CD8-positive, alpha-beta memory T cell (primary cell): ENCODE data around the gene GADD45GIP1. TPM values are rescaled to one million over a fixed set of nuclear protein-coding genes. Genes with fewer than 3 reads are reported as not detected.

Experiments used
- CTCF ChIA-PET: fragments of 350-600 bp; sonication (Branson Sonifier 250); formaldehyde crosslinking; loops from one replicate; lab custom pipeline; 2021; ENCODE audit warnings: antibody characterized with exemption; lab: Charles Lee
- POLR2A ChIA-PET: fragments of 350-600 bp; sonication (Branson Sonifier 250); formaldehyde crosslinking; loops from one replicate; lab custom pipeline; 2021; ENCODE audit warnings: antibody characterized with exemption; lab: Charles Lee
- DNase-seq, 5 donors: peaks; one replicate each; pipeline versions ENCODE4 v3.0.0 to v3.0.0-alpha.2; 2020 to 2022; ENCODE audit warnings: mixed read lengths in 1 of 5
- H3K27ac ChIP-seq: one replicate; pipeline ENCODE4 v1.7.0; 2013; ENCODE audit warnings: low read depth, mild to moderate bottlenecking, low read length, moderate library complexity
- H3K27me3 ChIP-seq: 2 replicates; pipeline ENCODE4 v1.7.0; 2013; ENCODE audit warnings: low read length, mild to moderate bottlenecking; ENCODE audit not compliant: insufficient read depth, poor library complexity, severe bottlenecking
- H3K36me3 ChIP-seq: 2 replicates; pipeline ENCODE4 v1.7.0; 2013; ENCODE audit warnings: mild to moderate bottlenecking, low read length, moderate library complexity; ENCODE audit not compliant: insufficient read depth
- H3K4me1 ChIP-seq: 2 replicates; pipeline ENCODE4 v1.7.0; 2013; ENCODE audit warnings: mild to moderate bottlenecking, low read length, moderate library complexity; ENCODE audit not compliant: insufficient read depth
- H3K4me3 ChIP-seq: 2 replicates; pipeline ENCODE4 v1.7.0; 2013; ENCODE audit warnings: mild to moderate bottlenecking, low read length
- H3K9me3 ChIP-seq: 2 replicates; pipeline ENCODE4 v1.7.0; 2013; ENCODE audit warnings: mild to moderate bottlenecking, low read length
- H3K27ac Mint-ChIP-seq, 8 donors: one replicate each; pipeline ENCODE4 v1.8.0; 2020 to 2021; ENCODE audit warnings: mixed read lengths in 8 of 8, mild to moderate bottlenecking in 6 of 8, inconsistent platforms in 3 of 8, moderate library complexity in 3 of 8
- H3K27me3 Mint-ChIP-seq, 2 donors: one replicate each; pipeline ENCODE4 v1.8.0; 2020 to 2021; ENCODE audit warnings: mixed read lengths in 2 of 2, mild to moderate bottlenecking in 1 of 2, moderate library complexity in 1 of 2
- H3K36me3 Mint-ChIP-seq, 3 donors: one replicate each; pipeline ENCODE4 v1.8.0; 2020 to 2021; ENCODE audit warnings: mixed read lengths in 3 of 3, inconsistent platforms in 1 of 3, mild to moderate bottlenecking in 1 of 3
- H3K4me1 Mint-ChIP-seq, 3 donors: one replicate each; pipeline ENCODE4 v1.8.0; 2020 to 2021; ENCODE audit warnings: mixed read lengths in 3 of 3, inconsistent platforms in 1 of 3, mild to moderate bottlenecking in 1 of 3
- H3K4me3 Mint-ChIP-seq, 7 donors: one replicate each; pipeline ENCODE4 v1.8.0; 2020 to 2021; ENCODE audit warnings: mixed read lengths in 7 of 7, mild to moderate bottlenecking in 6 of 7, moderate library complexity in 4 of 7, inconsistent platforms in 2 of 7
- H3K9me3 Mint-ChIP-seq, 5 donors: one replicate each; pipeline ENCODE4 v1.8.0; 2020 to 2022; ENCODE audit warnings: mixed read lengths in 5 of 5, mild to moderate bottlenecking in 3 of 5, moderate library complexity in 2 of 5, inconsistent platforms in 1 of 5
- polyA plus RNA-seq: library from polyadenylated mRNA; unstranded; fragments of 300-500 nt; fragmentation: Illumina TruSeq; gene quantifications from one replicate; pipeline ENCODE4 v1.2.3, GENCODE V29; 2021
- total RNA-seq, 2 experiments: library from RNA; stranded (reverse); gene quantifications; one replicate each; pipeline ENCODE4 v1.2.3, GENCODE V29; 2021

Gene GADD45GIP1
- total and polyA plus RNA-seq, 3 experiments from 2014 or later = 37.3 to 64.1 (median 38.6) TPM

DNA sequence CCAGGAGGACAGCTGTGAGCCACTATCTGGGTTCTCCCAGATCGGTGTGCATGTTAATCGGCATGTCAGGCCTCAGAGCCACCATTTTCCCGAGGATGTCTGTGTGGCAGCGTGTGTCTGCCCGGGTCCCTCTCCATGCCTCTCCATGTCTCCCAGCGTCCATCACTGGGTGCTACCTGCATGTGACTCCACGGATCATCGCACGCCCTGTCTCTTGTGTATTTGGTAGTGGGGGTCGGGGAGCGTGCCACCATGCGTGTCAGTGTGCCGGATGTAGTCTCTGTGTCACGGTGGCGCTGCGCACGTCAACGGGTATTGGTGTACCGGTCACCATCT lies 44.1 kb upstream of the GADD45GIP1 start:
- ChIA-PET CTCF (no interaction called here), POLR2A (no interaction called here)
- no peak overlapping the region for H3K27ac ChIP-seq
- peak overlapping the region in 1 of 8 donors; percentile 72 for H3K27ac Mint-ChIP-seq
- H3K27me3 ChIP-seq = no peaks in the 10 kb centered on the region
- H3K4me3 ChIP-seq = no peak overlapping the region
- no peaks in the 10 kb centered on the region for H3K4me1 ChIP-seq
- H3K4me3 Mint-ChIP-seq = peak overlapping the region in 1 of 7 donors; percentile 61
- H3K36me3 ChIP-seq = no peaks in the 10 kb centered on the region
- H3K27me3 Mint-ChIP-seq = peaks cover 8 to 17% of the 10 kb centered on the region in 2 donors
- DNase-seq = no peak
- H3K4me1 Mint-ChIP-seq = peaks cover 0 to 6% (median 3%) of the 10 kb centered on the region in 3 donors
- no peaks in the 10 kb centered on the region for H3K36me3 Mint-ChIP-seq
- H3K9me3 ChIP-seq = no peaks in the 10 kb centered on the region
- H3K9me3 Mint-ChIP-seq = no peaks in the 10 kb centered on the region

DNA sequence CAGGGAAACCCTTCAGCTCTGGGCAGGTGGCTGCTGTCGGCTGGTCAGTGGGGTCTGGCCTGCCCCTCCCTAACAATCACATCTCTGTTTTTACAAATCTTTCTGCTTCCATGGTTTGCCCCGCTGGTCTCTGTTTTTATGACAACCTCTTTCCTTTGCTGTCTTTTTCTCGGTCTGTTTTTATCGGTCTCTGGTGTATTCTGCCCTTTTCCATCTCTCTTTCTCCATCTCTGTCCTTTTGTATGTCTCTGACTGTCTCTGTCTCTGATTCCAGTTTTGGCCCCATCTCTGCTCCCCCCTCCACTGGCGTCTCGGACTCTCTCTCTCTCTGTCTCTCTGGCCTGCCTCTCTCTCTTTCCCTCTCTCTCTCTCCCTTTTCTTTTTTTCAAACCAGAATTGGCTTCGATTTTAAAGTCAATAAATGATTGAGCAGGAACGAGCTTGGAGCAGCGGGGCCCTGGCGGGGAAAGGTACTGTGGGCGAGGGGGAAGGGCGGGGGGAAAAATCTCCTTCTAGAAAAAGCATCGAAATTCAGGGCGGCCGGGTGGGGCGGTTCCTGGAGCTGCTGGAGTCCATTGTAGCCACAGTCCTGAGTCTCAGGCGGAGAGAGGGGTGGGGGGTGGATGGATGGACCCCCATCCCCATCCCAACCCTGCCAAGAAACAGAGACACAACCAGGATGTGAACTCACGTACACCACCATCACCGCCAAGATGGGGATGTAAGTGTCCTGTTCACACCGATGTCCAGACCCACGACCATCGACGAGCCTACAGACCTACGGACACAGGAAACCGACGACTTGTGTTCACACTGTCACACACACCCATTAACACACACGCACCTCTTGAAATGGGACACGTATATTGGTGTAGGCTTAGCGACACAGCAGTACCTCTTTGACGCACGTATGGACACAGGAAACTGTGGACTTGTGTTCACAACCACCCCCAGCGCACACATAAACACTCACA lies 41.2 kb upstream of the GADD45GIP1 start:
- Mint-ChIP-seq H3K36me3 (peaks cover 0 to 3% (median 0%) of the 10 kb centered on the region in 3 donors), H3K4me3 (peak overlapping the region; percentile 7 to 86 (median 52)), H3K27ac (peak overlapping the region in 1 of 8 donors; percentile 46), H3K4me1 (peaks cover 5 to 15% (median 10%) of the 10 kb centered on the region in 3 donors), H3K9me3 (no peaks in the 10 kb centered on the region), H3K27me3 (peaks cover 20 to 25% of the 10 kb centered on the region in 2 donors)
- no peak for DNase-seq
- H3K4me3 ChIP-seq = no peak overlapping the region
- H3K27ac ChIP-seq = no peak overlapping the region
- no peaks in the 10 kb centered on the region for H3K9me3 ChIP-seq
- ChIA-PET POLR2A (no interaction called here), CTCF (no interaction called here)
- H3K4me1 ChIP-seq = peaks cover 7% of the 10 kb centered on the region
- no peaks in the 10 kb centered on the region for H3K36me3 ChIP-seq
- H3K27me3 ChIP-seq = no peaks in the 10 kb centered on the region

DNA sequence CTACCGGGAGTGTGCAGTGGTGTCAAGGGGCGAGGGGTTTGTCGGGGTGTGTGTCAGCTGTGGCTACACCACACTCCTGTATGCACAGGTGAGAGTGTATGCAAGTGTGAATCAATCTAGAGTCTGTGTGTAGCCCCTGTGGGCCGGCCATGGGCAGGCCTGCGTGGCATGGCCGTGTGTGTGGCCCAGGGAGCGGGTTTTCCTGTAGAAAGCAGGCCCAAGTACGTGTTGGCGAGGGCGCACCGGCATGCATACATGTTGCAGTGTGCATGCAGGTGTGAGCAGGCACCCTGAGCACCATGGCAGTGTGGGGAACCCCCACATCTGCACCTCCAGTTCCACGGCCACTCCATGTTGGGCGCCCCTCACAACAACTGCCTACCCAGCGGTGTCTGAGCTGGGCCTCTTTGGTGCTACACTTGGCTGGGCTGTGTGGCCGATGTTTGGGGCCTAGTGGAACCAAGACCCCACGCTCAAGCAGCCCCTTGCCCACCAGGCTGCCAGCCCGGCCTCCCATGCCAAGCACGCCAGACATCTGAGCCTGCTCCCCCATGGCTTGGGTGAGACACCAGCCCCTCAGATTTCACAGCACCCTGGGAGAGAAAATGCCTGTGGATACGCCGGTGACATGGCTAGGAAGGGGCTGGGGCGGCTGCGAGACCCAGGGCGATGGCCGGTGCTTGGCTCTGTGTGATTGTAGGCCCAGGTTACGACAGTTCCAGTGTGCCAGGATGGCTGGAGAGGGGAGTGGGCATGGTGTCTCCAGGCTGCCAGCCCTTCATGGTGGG lies 40.4 kb upstream of the GADD45GIP1 start:
- CTCF ChIA-PET = no interaction called here
- H3K4me3 Mint-ChIP-seq = peak overlapping the region; percentile 67 to 86 (median 77)

DNA sequence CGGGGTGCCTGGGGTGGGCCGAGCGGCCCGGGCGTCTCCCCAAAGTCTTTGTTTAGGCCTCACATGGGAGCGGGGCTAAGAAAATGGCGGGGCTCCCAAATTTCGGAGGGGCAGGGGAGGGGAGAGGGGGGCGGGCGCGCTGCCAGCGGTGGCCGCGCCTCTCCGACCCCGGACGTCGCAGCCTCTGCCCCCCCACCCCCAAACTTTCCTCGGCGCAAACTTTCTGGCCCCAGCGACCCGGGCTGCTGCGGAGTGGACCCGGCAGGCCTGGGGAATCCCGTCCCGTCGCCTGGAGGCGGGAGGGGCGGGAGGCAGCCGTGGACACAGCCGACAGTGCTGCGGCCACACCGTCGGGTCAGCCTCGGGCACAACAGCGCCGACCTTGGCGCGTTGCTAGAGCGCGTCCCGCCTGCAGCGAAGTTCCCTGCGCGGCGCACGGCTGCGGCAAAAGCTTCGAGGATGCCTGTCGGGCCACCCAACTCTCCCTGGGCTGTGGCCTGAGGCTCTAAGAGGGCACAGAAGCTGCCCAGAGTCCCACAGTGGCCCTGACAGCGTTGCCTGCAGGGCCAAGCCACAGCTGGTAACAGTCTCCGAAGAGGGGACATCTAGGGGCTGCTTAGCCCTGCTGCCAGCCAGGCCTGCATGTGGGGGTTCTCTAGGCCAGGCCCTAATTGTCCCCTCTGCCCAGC lies 39.5 kb upstream of the GADD45GIP1 start:
- no peaks in the 10 kb centered on the region for H3K9me3 ChIP-seq
- ChIA-PET POLR2A (interaction anchor here (0.5 to 0.6 kb wide), 2 partner anchors 20 to 28 kb away, joined by 3 to 7 read pairs; no protein-coding TSS in a partner anchor), CTCF (no interaction called here)
- Mint-ChIP-seq H3K4me1 (peaks cover 5 to 15% (median 10%) of the 10 kb centered on the region in 3 donors), H3K36me3 (peaks cover 0 to 3% (median 0%) of the 10 kb centered on the region in 3 donors), H3K9me3 (no peaks in the 10 kb centered on the region), H3K4me3 (peak overlapping the region; percentile 67 to 86 (median 77)), H3K27me3 (peaks cover 21% of the 10 kb centered on the region in 2 donors), H3K27ac (peak overlapping the region in 1 of 8 donors; percentile 26)
- no peaks in the 10 kb centered on the region for H3K36me3 ChIP-seq
- H3K27ac ChIP-seq = no peak overlapping the region
- no peak for DNase-seq
- peaks cover 7% of the 10 kb centered on the region for H3K4me1 ChIP-seq
- no peaks in the 10 kb centered on the region for H3K27me3 ChIP-seq
- no peak overlapping the region for H3K4me3 ChIP-seq

More for the DNA sequence above, 40.4 kb upstream of the GADD45GIP1 start:
- H3K36me3 Mint-ChIP-seq = peaks cover 0 to 3% (median 0%) of the 10 kb centered on the region in 3 donors
- H3K36me3 ChIP-seq = no peaks in the 10 kb centered on the region
- H3K27ac ChIP-seq = no peak overlapping the region
- H3K27me3 ChIP-seq = no peaks in the 10 kb centered on the region
- H3K4me3 ChIP-seq = no peak overlapping the region
- peaks cover 7% of the 10 kb centered on the region for H3K4me1 ChIP-seq
- H3K27me3 Mint-ChIP-seq = peaks cover 21% of the 10 kb centered on the region in 2 donors
- H3K9me3 Mint-ChIP-seq = no peaks in the 10 kb centered on the region
- no peaks in the 10 kb centered on the region for H3K9me3 ChIP-seq
- peak overlapping the region in 4 of 8 donors; percentile 14 to 51 (median 40) for H3K27ac Mint-ChIP-seq
- POLR2A ChIA-PET = no interaction called here
- peaks cover 5 to 15% (median 10%) of the 10 kb centered on the region in 3 donors for H3K4me1 Mint-ChIP-seq
- no peak for DNase-seq

DNA sequence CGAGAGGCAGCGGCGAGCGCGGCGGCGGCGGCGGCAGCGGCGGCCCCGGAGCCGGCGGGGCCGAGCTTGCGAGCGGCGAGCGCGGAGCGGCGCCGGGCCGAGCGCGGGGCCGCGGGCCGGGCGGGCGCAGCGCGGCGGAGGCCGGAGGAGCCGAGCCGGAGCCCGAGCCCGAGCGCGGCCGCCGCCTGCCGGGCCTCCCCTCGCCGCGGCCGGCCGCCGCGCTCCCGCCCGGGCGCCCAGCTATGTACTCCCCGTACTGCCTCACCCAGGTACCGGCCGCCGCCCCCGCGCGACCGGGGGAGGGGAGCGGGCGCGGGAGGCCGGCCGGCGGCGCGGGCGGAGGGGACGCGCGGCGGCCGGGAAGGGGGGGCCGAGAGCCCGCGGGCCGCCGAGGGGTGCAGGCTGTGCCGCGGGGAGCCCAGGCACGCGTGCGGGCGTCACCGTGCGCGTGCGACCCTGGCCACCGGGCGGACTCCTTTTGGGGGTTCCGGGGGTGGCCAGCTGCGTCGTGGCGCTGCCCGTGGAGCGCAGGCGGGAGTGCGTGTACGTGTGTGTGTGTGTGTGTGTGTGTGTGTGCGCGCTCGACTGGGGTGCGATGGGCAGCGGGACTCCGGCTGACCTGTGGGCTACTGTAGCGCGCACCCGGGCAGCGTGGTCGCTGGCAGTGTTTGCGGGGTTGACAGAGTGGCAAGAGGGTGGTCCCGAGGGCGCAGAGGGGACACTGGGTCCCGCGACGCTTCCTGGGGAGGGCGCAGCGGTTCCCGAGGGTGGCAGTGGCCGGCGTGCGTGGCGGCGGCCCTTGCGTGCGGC lies 38.8 kb upstream of the GADD45GIP1 start:
- H3K27me3 ChIP-seq = no peaks in the 10 kb centered on the region
- ChIA-PET POLR2A (interaction anchor here (0.5 to 0.6 kb wide), 3 partner anchors 19 to 314 kb away, joined by 3 to 7 read pairs (median 3); partner anchors contain the start of gene DHPS), CTCF (no interaction called here)
- H3K27ac ChIP-seq = no peak overlapping the region
- Mint-ChIP-seq H3K4me3 (peak overlapping the region; percentile 49 to 80 (median 77)), H3K9me3 (no peaks in the 10 kb centered on the region), H3K27ac (peak overlapping the region in 2 of 8 donors; percentile 29 to 70), H3K36me3 (peaks cover 0 to 3% (median 0%) of the 10 kb centered on the region in 3 donors), H3K4me1 (peaks cover 5 to 15% (median 10%) of the 10 kb centered on the region in 3 donors), H3K27me3 (peaks cover 21 to 29% of the 10 kb centered on the region in 2 donors)
- no peak for DNase-seq
- H3K4me3 ChIP-seq = no peak overlapping the region
- H3K9me3 ChIP-seq = no peaks in the 10 kb centered on the region
- H3K4me1 ChIP-seq = peaks cover 7% of the 10 kb centered on the region
- H3K36me3 ChIP-seq = no peaks in the 10 kb centered on the region

DNA sequence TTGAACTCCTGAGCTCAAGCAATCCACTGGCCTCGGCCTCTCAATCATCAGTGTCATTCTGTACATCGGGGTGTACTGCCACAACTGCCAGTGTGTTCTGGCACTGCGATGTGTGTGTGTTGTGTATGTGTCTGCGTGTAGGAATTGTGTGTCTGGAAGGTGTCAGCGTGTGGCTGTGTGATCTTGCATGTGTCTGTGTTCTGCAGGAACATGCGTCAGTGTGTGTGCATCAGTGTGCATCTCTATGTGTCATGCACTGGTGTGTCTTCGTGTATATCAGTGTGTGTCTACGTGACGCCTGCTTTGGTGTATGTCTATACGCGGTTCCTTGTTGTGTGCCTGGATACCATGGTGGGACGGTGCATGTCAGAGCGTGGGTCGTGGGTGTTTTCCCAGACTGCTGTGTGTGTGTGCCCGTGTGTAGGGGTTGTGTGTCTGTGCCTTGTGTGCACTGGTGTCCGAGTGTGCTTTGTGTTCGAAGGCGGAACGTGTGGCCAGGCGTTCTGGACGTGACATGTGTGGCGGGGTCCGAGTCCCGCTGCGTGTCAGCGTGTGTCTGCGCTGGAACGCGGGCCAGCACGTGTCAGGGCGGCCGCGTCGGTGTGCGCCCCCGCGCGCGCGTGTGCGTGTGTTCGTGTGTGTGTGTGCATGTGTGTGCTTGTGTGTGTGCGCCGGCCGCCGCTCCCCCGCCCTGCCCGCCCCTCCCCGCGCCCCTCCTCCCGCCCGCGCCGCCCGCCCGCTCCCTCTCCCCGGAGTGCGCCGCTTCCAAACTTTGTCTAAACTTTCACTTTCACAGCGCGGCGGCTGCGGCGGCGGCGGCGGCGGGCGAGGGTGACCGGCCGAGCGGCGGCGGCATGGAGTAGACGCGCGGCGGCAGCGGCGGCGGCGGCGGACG lies 37.9 kb upstream of the GADD45GIP1 start, which contains the start of gene NFIX:
Gene NFIX (plus strand): TSS at position 775 of the 895 bp plus-strand sequence. CDS start 363 bp downstream, outside the sequence.
- Histone ChIP-seq H3K27ac (no peak within 1 kb of the TSS), H3K27me3 (no peaks in the 10 kb centered on the region), H3K4me1 (peaks cover 7% of the 10 kb centered on the region), H3K36me3 (no peaks in the 10 kb centered on the region), H3K4me3 (peak within 1 kb of the TSS; percentile 78), H3K9me3 (no peaks in the 10 kb centered on the region)
- peak; percentile 25 to 71 (median 52) for DNase-seq
- H3K27ac Mint-ChIP-seq = peak within 1 kb of the TSS; percentile 4 to 91 (median 86)
- peak within 1 kb of the TSS; percentile 86 to 96 (median 91) for H3K4me3 Mint-ChIP-seq
- POLR2A ChIA-PET = no interaction called here
- CTCF ChIA-PET = interaction anchor here (1.0 kb wide), 1 partner anchor 67 kb away, joined by 6 read pairs; no protein-coding TSS in a partner anchor
- peaks cover 21 to 31% of the 10 kb centered on the region in 2 donors for H3K27me3 Mint-ChIP-seq
- peaks cover 0 to 3% (median 0%) of the 10 kb centered on the region in 3 donors for H3K36me3 Mint-ChIP-seq
- peaks cover 5 to 15% (median 10%) of the 10 kb centered on the region in 3 donors for H3K4me1 Mint-ChIP-seq
- no peaks in the 10 kb centered on the region for H3K9me3 Mint-ChIP-seq
